Measurements from ENCODE around the gene DCN. TPM values are rescaled to one million over a fixed set of nuclear protein-coding genes. Genes with fewer than 3 reads are reported as not detected.
A peak's percentile ranks its signal among the peaks of the same experiment; 100 is the strongest.

DCN gene, protein sequence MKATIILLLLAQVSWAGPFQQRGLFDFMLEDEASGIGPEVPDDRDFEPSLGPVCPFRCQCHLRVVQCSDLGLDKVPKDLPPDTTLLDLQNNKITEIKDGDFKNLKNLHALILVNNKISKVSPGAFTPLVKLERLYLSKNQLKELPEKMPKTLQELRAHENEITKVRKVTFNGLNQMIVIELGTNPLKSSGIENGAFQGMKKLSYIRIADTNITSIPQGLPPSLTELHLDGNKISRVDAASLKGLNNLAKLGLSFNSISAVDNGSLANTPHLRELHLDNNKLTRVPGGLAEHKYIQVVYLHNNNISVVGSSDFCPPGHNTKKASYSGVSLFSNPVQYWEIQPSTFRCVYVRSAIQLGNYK
- total RNA-seq (2022), result 0.95 TPM in 1 of 2 replicates, not detected in the other
- percentile 9 among the genes with signal in this experiment for Bru-seq, nascent RNA
- BruChase-seq, experiment 1, labeled RNA remaining after a 2-hour chase, result percentile 9 among the genes with signal in this experiment
- BruChase-seq, experiment 2, labeled RNA remaining after a 6-hour chase, result percentile 3 among the genes with signal in this experiment
- long read RNA-seq, result 0 reads

DNA sequence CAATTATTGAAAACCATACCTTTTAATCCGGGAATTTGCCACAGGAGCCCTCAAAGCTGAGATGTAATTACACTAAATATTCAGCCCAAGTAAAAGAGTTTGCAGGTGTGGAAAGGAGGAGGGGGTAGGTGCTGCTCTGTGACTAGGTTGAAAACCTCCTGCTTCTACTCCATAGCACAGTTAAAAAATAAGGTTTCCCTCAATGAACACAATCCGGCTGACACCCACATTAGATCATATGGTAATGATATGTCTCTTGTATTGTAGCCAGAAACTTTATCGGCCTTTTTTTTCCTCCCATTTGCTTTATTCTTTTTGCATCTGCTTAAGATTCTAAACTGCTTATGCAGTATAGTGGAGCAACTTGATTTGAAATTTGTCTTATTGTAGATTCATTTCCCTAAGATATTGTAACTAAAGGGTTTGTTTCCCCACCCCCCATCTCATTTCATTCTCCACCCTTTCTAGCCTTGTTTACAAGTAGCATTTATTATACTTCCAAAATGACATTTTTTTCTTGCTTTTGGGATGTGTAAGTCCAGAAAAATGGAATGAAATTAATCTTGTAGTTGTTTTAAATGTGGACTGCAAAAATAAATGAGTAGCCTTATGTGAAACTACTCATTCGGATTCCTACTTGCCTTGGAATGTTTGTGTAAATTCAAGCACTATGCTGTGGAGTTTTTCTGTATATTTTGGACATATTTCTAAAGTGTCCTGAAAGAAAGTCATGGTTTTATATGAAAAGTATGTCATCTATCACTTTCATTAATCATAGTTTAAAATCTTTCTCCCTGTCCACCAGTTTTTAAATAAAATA is at the start of gene DCN:
DCN (minus strand) TSS at position 182 of the 820 bp plus-strand sequence. CDS start 4,265 bp downstream, outside the sequence.
- Histone ChIP-seq H3K4me1 (0 out of 2 replicates have a peak, but pooled peaks cover 4% of the 10 kb centered on the region), H3K36me3 (ENCODE audit: control insufficient read depth, insufficient read depth, low read length) (no peaks in the 10 kb centered on the region), H3K9me3 (no peaks in the 10 kb centered on the region), H3K27me3 (replicated peaks; ENCODE audit: control insufficient read depth, insufficient read depth, low read length) (no peaks in the 10 kb centered on the region), H3K4me3 (ENCODE audit: low read depth, low read length) (no peak within 1 kb of the TSS)
- Mint-ChIP-seq H3K4me3 (ENCODE audit: unreplicated experiment) (no peak within 1 kb of the TSS), H3K9me3 (ENCODE audit: unreplicated experiment) (no peaks in the 10 kb centered on the region), H3K36me3 (ENCODE audit: insufficient read depth, unreplicated experiment) (no peaks in the 10 kb centered on the region), H3K27me3 (ENCODE audit: insufficient read depth, unreplicated experiment) (no peaks in the 10 kb centered on the region), H3K27ac (ENCODE audit: unreplicated experiment) (no peak within 1 kb of the TSS), H3K4me1 (ENCODE audit: low read depth, unreplicated experiment) (no peaks in the 10 kb centered on the region)
- TF ChIP-seq, protein P1, sequence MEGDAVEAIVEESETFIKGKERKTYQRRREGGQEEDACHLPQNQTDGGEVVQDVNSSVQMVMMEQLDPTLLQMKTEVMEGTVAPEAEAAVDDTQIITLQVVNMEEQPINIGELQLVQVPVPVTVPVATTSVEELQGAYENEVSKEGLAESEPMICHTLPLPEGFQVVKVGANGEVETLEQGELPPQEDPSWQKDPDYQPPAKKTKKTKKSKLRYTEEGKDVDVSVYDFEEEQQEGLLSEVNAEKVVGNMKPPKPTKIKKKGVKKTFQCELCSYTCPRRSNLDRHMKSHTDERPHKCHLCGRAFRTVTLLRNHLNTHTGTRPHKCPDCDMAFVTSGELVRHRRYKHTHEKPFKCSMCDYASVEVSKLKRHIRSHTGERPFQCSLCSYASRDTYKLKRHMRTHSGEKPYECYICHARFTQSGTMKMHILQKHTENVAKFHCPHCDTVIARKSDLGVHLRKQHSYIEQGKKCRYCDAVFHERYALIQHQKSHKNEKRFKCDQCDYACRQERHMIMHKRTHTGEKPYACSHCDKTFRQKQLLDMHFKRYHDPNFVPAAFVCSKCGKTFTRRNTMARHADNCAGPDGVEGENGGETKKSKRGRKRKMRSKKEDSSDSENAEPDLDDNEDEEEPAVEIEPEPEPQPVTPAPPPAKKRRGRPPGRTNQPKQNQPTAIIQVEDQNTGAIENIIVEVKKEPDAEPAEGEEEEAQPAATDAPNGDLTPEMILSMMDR (IDR thresholded peaks at IDR 0.05; ENCODE audit: insufficient read depth in 1 of 2, low read depth in 1 of 2, low read length in 1 of 2, severe bottlenecking in 1 of 2, unreplicated experiment in 1 of 2), result no peak
- no TSS peak for BruUV-seq (replicated peaks)
- POLR2A ChIA-PET, result no interaction called here
- CTCF ChIA-PET, result no interaction called here
- DNase-seq, result no peak
- intact Hi-C loops (cut with micrococcal nuclease; ENCODE audit: unreplicated experiment), result no loop called here

DNA sequence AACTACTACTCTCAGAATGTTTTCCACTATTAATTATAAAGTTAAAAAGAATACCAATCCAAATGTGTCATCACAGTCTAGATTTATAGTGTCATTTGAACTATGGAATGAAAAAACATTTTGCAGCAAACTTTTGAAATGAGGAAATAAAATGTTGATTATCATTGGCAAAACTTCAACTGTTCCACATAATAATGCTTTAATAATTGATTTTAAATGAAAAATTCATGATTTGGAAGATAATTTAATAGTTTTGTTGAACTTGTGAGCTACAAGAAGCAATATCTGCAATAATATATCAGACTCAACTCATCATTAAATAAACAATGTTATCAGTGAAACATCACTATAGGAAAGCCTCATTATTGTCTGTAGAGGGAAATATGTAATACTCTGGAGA is 48.2 kb upstream of the DCN start:
- no peaks in the 10 kb centered on the region for H3K4me1 ChIP-seq
- no peaks in the 10 kb centered on the region for H3K4me1 Mint-ChIP-seq (ENCODE audit: low read depth, unreplicated experiment)
- no peak overlapping the region for H3K27ac Mint-ChIP-seq (ENCODE audit: unreplicated experiment)
- no peaks in the 10 kb centered on the region for H3K36me3 Mint-ChIP-seq (ENCODE audit: insufficient read depth, unreplicated experiment)
- POLR2A ChIA-PET, result no interaction called here
- CTCF ChIA-PET, result no interaction called here
- no peak overlapping the region for H3K4me3 ChIP-seq (ENCODE audit: low read depth, low read length)
- no peaks in the 10 kb centered on the region for H3K27me3 Mint-ChIP-seq (ENCODE audit: insufficient read depth, unreplicated experiment)
- H3K27me3 ChIP-seq (replicated peaks; ENCODE audit: control insufficient read depth, insufficient read depth, low read length), result no peaks in the 10 kb centered on the region
- no peaks in the 10 kb centered on the region for H3K9me3 Mint-ChIP-seq (ENCODE audit: unreplicated experiment)
- intact Hi-C loops (cut with micrococcal nuclease; ENCODE audit: unreplicated experiment), result no loop called here
- DNase-seq, result no peak
- no peak overlapping the region for H3K4me3 Mint-ChIP-seq (ENCODE audit: unreplicated experiment)
- TF ChIP-seq, protein P1 (IDR thresholded peaks at IDR 0.05; ENCODE audit: insufficient read depth in 1 of 2, low read depth in 1 of 2, low read length in 1 of 2, severe bottlenecking in 1 of 2, unreplicated experiment in 1 of 2), result no peak
- no peaks in the 10 kb centered on the region for H3K9me3 ChIP-seq
- no TSS peak for BruUV-seq (replicated peaks)
- no peaks in the 10 kb centered on the region for H3K36me3 ChIP-seq (ENCODE audit: control insufficient read depth, insufficient read depth, low read length)

DNA sequence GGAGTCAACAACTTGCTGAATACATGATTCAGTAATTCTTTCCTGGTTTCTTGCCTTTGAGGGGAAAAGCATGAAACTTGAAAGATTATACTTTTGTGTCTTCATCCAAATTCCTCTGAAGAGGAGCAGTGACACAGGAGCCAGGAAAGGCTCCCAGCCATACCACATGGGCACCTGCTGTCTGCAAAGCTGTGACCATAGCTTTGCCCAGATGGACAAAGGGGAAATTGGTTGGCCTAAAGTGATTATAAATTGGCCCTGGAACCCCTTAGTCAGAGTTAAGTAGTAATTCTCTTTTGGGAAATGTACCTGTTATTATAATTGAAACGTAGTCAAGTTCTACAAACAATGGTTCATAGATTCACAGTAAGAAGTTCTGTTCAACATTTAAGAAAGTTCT is 44.3 kb upstream of the DCN start:
- no peaks in the 10 kb centered on the region for H3K27me3 Mint-ChIP-seq (ENCODE audit: insufficient read depth, unreplicated experiment)
- H3K27ac Mint-ChIP-seq (ENCODE audit: unreplicated experiment), result no peak overlapping the region
- H3K4me1 ChIP-seq, result no peaks in the 10 kb centered on the region
- no peaks in the 10 kb centered on the region for H3K36me3 ChIP-seq (ENCODE audit: control insufficient read depth, insufficient read depth, low read length)
- H3K4me1 Mint-ChIP-seq (ENCODE audit: low read depth, unreplicated experiment), result no peaks in the 10 kb centered on the region
- no peaks in the 10 kb centered on the region for H3K9me3 Mint-ChIP-seq (ENCODE audit: unreplicated experiment)
- H3K9me3 ChIP-seq, result no peaks in the 10 kb centered on the region
- BruUV-seq (replicated peaks), result no TSS peak
- DNase-seq, result no peak
- POLR2A ChIA-PET, result no interaction called here
- intact Hi-C loops (cut with micrococcal nuclease; ENCODE audit: unreplicated experiment), result no loop called here
- no peaks in the 10 kb centered on the region for H3K27me3 ChIP-seq (replicated peaks; ENCODE audit: control insufficient read depth, insufficient read depth, low read length)
- H3K4me3 Mint-ChIP-seq (ENCODE audit: unreplicated experiment), result no peak overlapping the region
- H3K4me3 ChIP-seq (ENCODE audit: low read depth, low read length), result no peak overlapping the region
- TF ChIP-seq, protein P1 (IDR thresholded peaks at IDR 0.05; ENCODE audit: insufficient read depth in 1 of 2, low read depth in 1 of 2, low read length in 1 of 2, severe bottlenecking in 1 of 2, unreplicated experiment in 1 of 2), result no peak
- H3K36me3 Mint-ChIP-seq (ENCODE audit: insufficient read depth, unreplicated experiment), result no peaks in the 10 kb centered on the region
- CTCF ChIA-PET, result no interaction called here

Measured in Caco-2 (cell line).